Ammon's horn (tissue), 1 donor: ENCODE data around the gene RHBDD3.

Experiments
- DNase-seq: peaks from one replicate; pipeline ENCODE4 v3.0.0-alpha.2; 2016; ENCODE audit warnings: low spot score

Gene RHBDD3

GRCh38 chr22:29306175-29306834 lies 38.5 kb upstream of the RHBDD3 start, which contains the start of gene GAS2L1:
GAS2L1 (plus strand) TSS chr22:29306650; CDS start chr22:29308106, 1,456 bp downstream.
- peak; percentile 83 for DNase-seq

- no peak for DNase-seq
These were observed 38.0 kb upstream of the RHBDD3 start for GRCh38 chr22:29305836-29306174.

GRCh38 chr22:29302681-29303465 lies 35.1 kb upstream of the RHBDD3 start:
- no peak for DNase-seq

GRCh38 chr22:29302402-29302680 lies 34.6 kb upstream of the RHBDD3 start:
- no peak for DNase-seq

- DNase-seq: no peak
These were observed 34.1 kb upstream of the RHBDD3 start for GRCh38 chr22:29301716-29302401.

- no peak for DNase-seq
These were observed 33.2 kb upstream of the RHBDD3 start for GRCh38 chr22:29300807-29301601.

- DNase-seq: no peak
These were observed 32.7 kb upstream of the RHBDD3 start for GRCh38 chr22:29300467-29300806.

- DNase-seq: no peak
These were observed 31.5 kb upstream of the RHBDD3 start for GRCh38 chr22:29299136-29299900.

- DNase-seq: no peak
These were observed 30.9 kb upstream of the RHBDD3 start for GRCh38 chr22:29298641-29299040.

GRCh38 chr22:29292379-29292778 lies 24.6 kb upstream of the RHBDD3 start:
- DNase-seq: no peak

GRCh38 chr22:29291215-29291614 lies 23.4 kb upstream of the RHBDD3 start:
- DNase-seq: no peak

GRCh38 chr22:29290061-29290460 lies 22.3 kb upstream of the RHBDD3 start:
- DNase-seq: no peak

- DNase-seq: no peak
These were observed 21.1 kb upstream of the RHBDD3 start for GRCh38 chr22:29288837-29289236.

- DNase-seq: no peak
These were observed 16.4 kb upstream of the RHBDD3 start for GRCh38 chr22:29284196-29284595.

GRCh38 chr22:29277927-29278326 lies 10.1 kb upstream of the RHBDD3 start:
- DNase-seq: no peak

- no peak for DNase-seq
These were observed 8.2 kb upstream of the RHBDD3 start for GRCh38 chr22:29275819-29276565.

- no peak for DNase-seq
These were observed 7.4 kb upstream of the RHBDD3 start for GRCh38 chr22:29275167-29275566.

GRCh38 chr22:29272624-29273023 lies 4.8 kb upstream of the RHBDD3 start:
- DNase-seq: no peak

GRCh38 chr22:29270475-29271271 lies 2.9 kb upstream of the RHBDD3 start:
- no peak for DNase-seq
